Neural cell (in vitro differentiated cells): ENCODE measurements around the gene RIBC2. TPM values are rescaled to one million over a fixed set of nuclear protein-coding genes. Genes with fewer than 3 reads are reported as not detected.

Experiments
- H2AFZ ChIP-seq: fragments of 200-600, 300-800 bp; sonication (generic), shearing (Covaris generic); 2 replicates; pipeline ENCODE4 v1.6.0; 2014; ENCODE audit warnings: low read depth, mild to moderate bottlenecking, antibody characterized with exemption, low read length, moderate library complexity
- H3F3A ChIP-seq: fragments of 200-600 bp; shearing (Covaris generic); 2 replicates; pipeline ENCODE4 v1.6.1; 2016; ENCODE audit warnings: mild to moderate bottlenecking, moderate library complexity, mixed read lengths, antibody characterized with exemption, low read length; ENCODE audit not compliant: insufficient read depth, poor library complexity, severe bottlenecking
- H3K27ac ChIP-seq: fragments of 200-600, 300-800 bp; sonication (generic), shearing (Covaris generic); 2 replicates; pipeline ENCODE4 v1.5.1; 2014; ENCODE audit warnings: mild to moderate bottlenecking, low read length, moderate library complexity
- H3K27me3 ChIP-seq: fragments of 300-800, 200-600 bp; sonication (generic), shearing (Covaris generic); 2 replicates; pipeline ENCODE4 v1.6.0; 2014; ENCODE audit warnings: mild to moderate bottlenecking, low read depth, low read length, moderate library complexity; ENCODE audit not compliant: insufficient read depth
- H3K36me3 ChIP-seq: fragments of 300-800, 200-600 bp; sonication (generic), shearing (Covaris generic); 2 replicates; pipeline ENCODE4 v1.5.1; 2014; ENCODE audit warnings: mild to moderate bottlenecking, antibody characterized with exemption, low read length, moderate library complexity; ENCODE audit not compliant: insufficient read depth
- H3K4me2 ChIP-seq: fragments of 300-800, 200-600 bp; sonication (generic), shearing (Covaris generic); 2 replicates; pipeline ENCODE4 v1.6.0; 2014; ENCODE audit warnings: mild to moderate bottlenecking, low read length
- H3K4me3 ChIP-seq: fragments of 300-800, 200-600 bp; sonication (generic), shearing (Covaris generic); 2 replicates; pipeline ENCODE4 v1.5.1; 2014; ENCODE audit warnings: mild to moderate bottlenecking, low read length, moderate library complexity
- H3K79me2 ChIP-seq: fragments of 200-600 bp; shearing (Covaris generic); replicated peaks from 2 replicates; pipeline ENCODE4 v1.6.0; 2014; ENCODE audit warnings: mild to moderate bottlenecking, low read length, moderate library complexity; ENCODE audit not compliant: insufficient read depth
- H3K9ac ChIP-seq: fragments of 300-800, 200-600 bp; sonication (generic), shearing (Covaris generic); 2 replicates; pipeline ENCODE4 v1.6.1; 2016; ENCODE audit warnings: mild to moderate bottlenecking, low read length, mixed read lengths
- H3K9me2 ChIP-seq: fragments of 200-600 bp; shearing (Covaris generic); 2 replicates; pipeline ENCODE4 v1.6.1; 2016; ENCODE audit warnings: mild to moderate bottlenecking, low read length, mixed read lengths; ENCODE audit not compliant: insufficient read depth
- H3K9me3 ChIP-seq: fragments of 200-600, 300-800 bp; sonication (generic), shearing (Covaris generic); 2 replicates; pipeline ENCODE4 v1.6.1; 2016; ENCODE audit warnings: mild to moderate bottlenecking, mixed run types, low read length, moderate library complexity, mixed read lengths
- H4K20me1 ChIP-seq: fragments of 200-600 bp; shearing (Covaris generic); 2 replicates; pipeline ENCODE4 v1.6.1; 2016; ENCODE audit warnings: mild to moderate bottlenecking, mixed run types; ENCODE audit not compliant: insufficient read depth
- EP300 ChIP-seq: fragments of 450-650 bp; conservative IDR thresholded peaks from 2 replicates; pipeline ENCODE4 v1.6.1; 2014; ENCODE audit warnings: antibody characterized with exemption, mild to moderate bottlenecking, moderate library complexity; ENCODE audit not compliant: poor library complexity, severe bottlenecking
- EZH2 ChIP-seq: fragments of 200-600, 300-800 bp; shearing (Covaris generic), sonication (generic); IDR thresholded peaks from 2 replicates; pipeline ENCODE4 v1.6.1; 2014; ENCODE audit warnings: antibody characterized with exemption, low read length, borderline replicate concordance, mild to moderate bottlenecking; ENCODE audit not compliant: insufficient read depth, poor library complexity, severe bottlenecking
- MXI1 ChIP-seq: fragments of 450-650 bp; conservative IDR thresholded peaks from 2 replicates; pipeline ENCODE4 v1.6.1; 2014; ENCODE audit warnings: antibody characterized with exemption, mild to moderate bottlenecking; ENCODE audit not compliant: poor library complexity, severe bottlenecking
- POLR2AphosphoS5 ChIP-seq: IDR thresholded peaks from 2 replicates; pipeline ENCODE4 v1.6.1; 2012
- RAD21 ChIP-seq: fragments of 450-650 bp; conservative IDR thresholded peaks from 2 replicates; pipeline ENCODE4 v1.6.1; 2014; ENCODE audit warnings: antibody characterized with exemption, mild to moderate bottlenecking, moderate library complexity
- SMC3 ChIP-seq: fragments of 450-650 bp; conservative IDR thresholded peaks from 2 replicates; pipeline ENCODE4 v1.6.1; 2014; ENCODE audit warnings: antibody characterized with exemption, mild to moderate bottlenecking, moderate library complexity; ENCODE audit not compliant: poor library complexity
- TAF1 ChIP-seq: IDR thresholded peaks from 2 replicates; pipeline ENCODE4 v1.6.1; 2012; ENCODE audit warnings: low read depth
- polyA plus RNA-seq: library from polyadenylated mRNA; depleted of rRNA; stranded (reverse); fragments of >200 nt; gene quantifications from 2 replicates; pipeline ENCODE4 v1.2.3, GENCODE V29; 2014
- TF ChIP-seq, protein P1 (sequence below): fragments of 450-650 bp; IDR thresholded peaks from 2 replicates; pipeline ENCODE4 v1.5.1; 2014; ENCODE audit warnings: antibody characterized with exemption, mild to moderate bottlenecking, moderate library complexity; ENCODE audit not compliant: poor library complexity, severe bottlenecking
- TF ChIP-seq, protein P2 (sequence below): IDR thresholded peaks from 2 replicates; pipeline ENCODE4 v1.6.1; 2012; ENCODE audit warnings: borderline replicate concordance

Gene RIBC2
- polyA plus RNA-seq, 1 donor from 2014 or later: not detected

DNA sequence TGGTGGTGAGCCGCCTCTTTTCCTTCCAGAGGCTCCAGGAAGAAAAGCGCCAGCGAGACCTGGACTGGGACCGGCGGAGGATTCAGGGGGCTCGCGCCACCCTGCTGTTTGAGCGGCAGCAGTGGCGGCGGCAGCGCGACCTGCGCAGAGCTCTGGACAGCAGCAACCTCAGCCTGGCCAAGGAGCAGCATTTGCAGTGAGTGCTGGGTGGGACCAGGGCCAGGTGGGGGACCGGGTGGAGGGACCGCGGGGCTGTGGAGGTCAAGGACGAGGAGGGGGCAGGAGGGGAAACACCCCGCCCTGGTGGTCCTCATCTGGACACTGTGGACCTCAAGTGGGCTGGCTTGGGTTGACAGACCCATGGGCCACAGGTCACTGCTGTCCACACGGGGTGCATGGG lies 17.4 kb downstream of the RIBC2 start:
- Histone ChIP-seq H3K9me3 (no peaks in the 10 kb centered on the region), H3K4me3 (no peak overlapping the region), H3K27ac (no peak overlapping the region), H4K20me1 (no peaks in the 10 kb centered on the region), H3F3A (no peaks in the 10 kb centered on the region), H3K36me3 (no peaks in the 10 kb centered on the region), H3K79me2 (no peaks in the 10 kb centered on the region), H3K4me2 (no peak overlapping the region), H3K27me3 (no peaks in the 10 kb centered on the region), H2AFZ (no peak overlapping the region), H3K9me2 (no peaks in the 10 kb centered on the region), H3K9ac (no peak overlapping the region)
- TF ChIP-seq EZH2: no peak
- TF ChIP-seq, protein P1, sequence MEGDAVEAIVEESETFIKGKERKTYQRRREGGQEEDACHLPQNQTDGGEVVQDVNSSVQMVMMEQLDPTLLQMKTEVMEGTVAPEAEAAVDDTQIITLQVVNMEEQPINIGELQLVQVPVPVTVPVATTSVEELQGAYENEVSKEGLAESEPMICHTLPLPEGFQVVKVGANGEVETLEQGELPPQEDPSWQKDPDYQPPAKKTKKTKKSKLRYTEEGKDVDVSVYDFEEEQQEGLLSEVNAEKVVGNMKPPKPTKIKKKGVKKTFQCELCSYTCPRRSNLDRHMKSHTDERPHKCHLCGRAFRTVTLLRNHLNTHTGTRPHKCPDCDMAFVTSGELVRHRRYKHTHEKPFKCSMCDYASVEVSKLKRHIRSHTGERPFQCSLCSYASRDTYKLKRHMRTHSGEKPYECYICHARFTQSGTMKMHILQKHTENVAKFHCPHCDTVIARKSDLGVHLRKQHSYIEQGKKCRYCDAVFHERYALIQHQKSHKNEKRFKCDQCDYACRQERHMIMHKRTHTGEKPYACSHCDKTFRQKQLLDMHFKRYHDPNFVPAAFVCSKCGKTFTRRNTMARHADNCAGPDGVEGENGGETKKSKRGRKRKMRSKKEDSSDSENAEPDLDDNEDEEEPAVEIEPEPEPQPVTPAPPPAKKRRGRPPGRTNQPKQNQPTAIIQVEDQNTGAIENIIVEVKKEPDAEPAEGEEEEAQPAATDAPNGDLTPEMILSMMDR: no peak
- TF ChIP-seq SMC3: no peak
- TF ChIP-seq, protein P2, sequence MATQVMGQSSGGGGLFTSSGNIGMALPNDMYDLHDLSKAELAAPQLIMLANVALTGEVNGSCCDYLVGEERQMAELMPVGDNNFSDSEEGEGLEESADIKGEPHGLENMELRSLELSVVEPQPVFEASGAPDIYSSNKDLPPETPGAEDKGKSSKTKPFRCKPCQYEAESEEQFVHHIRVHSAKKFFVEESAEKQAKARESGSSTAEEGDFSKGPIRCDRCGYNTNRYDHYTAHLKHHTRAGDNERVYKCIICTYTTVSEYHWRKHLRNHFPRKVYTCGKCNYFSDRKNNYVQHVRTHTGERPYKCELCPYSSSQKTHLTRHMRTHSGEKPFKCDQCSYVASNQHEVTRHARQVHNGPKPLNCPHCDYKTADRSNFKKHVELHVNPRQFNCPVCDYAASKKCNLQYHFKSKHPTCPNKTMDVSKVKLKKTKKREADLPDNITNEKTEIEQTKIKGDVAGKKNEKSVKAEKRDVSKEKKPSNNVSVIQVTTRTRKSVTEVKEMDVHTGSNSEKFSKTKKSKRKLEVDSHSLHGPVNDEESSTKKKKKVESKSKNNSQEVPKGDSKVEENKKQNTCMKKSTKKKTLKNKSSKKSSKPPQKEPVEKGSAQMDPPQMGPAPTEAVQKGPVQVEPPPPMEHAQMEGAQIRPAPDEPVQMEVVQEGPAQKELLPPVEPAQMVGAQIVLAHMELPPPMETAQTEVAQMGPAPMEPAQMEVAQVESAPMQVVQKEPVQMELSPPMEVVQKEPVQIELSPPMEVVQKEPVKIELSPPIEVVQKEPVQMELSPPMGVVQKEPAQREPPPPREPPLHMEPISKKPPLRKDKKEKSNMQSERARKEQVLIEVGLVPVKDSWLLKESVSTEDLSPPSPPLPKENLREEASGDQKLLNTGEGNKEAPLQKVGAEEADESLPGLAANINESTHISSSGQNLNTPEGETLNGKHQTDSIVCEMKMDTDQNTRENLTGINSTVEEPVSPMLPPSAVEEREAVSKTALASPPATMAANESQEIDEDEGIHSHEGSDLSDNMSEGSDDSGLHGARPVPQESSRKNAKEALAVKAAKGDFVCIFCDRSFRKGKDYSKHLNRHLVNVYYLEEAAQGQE: no peak
- TF ChIP-seq MXI1: no peak
- no peak for TF ChIP-seq TAF1
- TF ChIP-seq RAD21: no peak
- no peak for TF ChIP-seq EP300
- TF ChIP-seq POLR2AphosphoS5: no peak

DNA sequence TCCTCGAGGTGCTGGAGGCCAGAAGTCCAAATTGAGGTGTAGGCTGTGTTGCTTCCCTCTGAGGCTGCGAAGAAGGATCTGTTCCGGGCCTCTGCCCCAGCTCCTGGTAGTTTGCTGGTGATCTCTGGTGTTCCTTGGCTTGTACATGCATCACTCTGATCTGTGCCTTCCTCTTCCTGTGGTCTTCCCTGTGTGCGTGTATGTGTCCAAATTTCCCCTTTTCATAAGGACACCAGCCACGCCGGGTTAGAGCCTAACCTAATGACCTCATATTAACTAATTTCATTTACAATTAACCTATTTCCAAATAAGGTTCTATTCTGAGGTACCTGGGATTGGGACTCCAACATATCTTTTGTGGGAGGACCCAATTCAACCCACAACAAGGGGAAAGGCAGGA lies 21.5 kb downstream of the RIBC2 start:
- Histone ChIP-seq H4K20me1 (no peaks in the 10 kb centered on the region), H3K9ac (no peak overlapping the region), H3K79me2 (no peaks in the 10 kb centered on the region), H3K4me3 (no peak overlapping the region), H3K27ac (no peak overlapping the region), H2AFZ (no peak overlapping the region), H3K9me2 (no peaks in the 10 kb centered on the region), H3K27me3 (no peaks in the 10 kb centered on the region), H3K36me3 (no peaks in the 10 kb centered on the region), H3K9me3 (no peaks in the 10 kb centered on the region), H3K4me2 (no peak overlapping the region), H3F3A (no peaks in the 10 kb centered on the region)
- TF ChIP-seq TAF1 (no peak), RAD21 (no peak), SMC3 (no peak), EZH2 (no peak), EP300 (no peak)
- TF ChIP-seq, protein P1: no peak
- TF ChIP-seq, protein P2: no peak
